CD4-positive, CD25-positive, alpha-beta regulatory T cell (primary cell): Measurements from ENCODE around the gene SHANK2. TPM values are rescaled to one million over a fixed set of nuclear protein-coding genes. Genes with fewer than 3 reads are reported as not detected.

Experiments used
- ATAC-seq, 2 donors: fragments of 150-1000 bp; cut with Tn5 transposase; one replicate each; pipeline ENCODE4 v1.10.0; 2021; ENCODE audit warnings: low read depth in 2 of 2, moderate number of reproducible peaks in 2 of 2, moderate library complexity in 1 of 2
- DNase-seq, 3 donors: peaks; one replicate each; pipeline versions ENCODE4 v3.0.0 to v3.0.0-alpha.2; 2012 to 2022; ENCODE audit warnings: mixed read lengths in 1 of 3
- H3K27ac ChIP-seq: one replicate; pipeline ENCODE4 v1.7.0; 2013; ENCODE audit warnings: mild to moderate bottlenecking, low read length; ENCODE audit not compliant: insufficient read depth, poor library complexity, severe bottlenecking
- H3K27me3 ChIP-seq: one replicate; pipeline ENCODE4 v1.7.0; 2013; ENCODE audit warnings: low read length; ENCODE audit not compliant: control insufficient read depth, insufficient read depth
- H3K36me3 ChIP-seq: one replicate; pipeline ENCODE4 v1.7.0; 2013; ENCODE audit warnings: mild to moderate bottlenecking, low read length, moderate library complexity; ENCODE audit not compliant: control insufficient read depth, insufficient read depth
- H3K4me1 ChIP-seq: 2 replicates; pipeline ENCODE4 v1.7.0; 2013; ENCODE audit warnings: mild to moderate bottlenecking, low read length; ENCODE audit not compliant: insufficient read depth, control insufficient read depth, poor library complexity, severe bottlenecking
- H3K4me3 ChIP-seq: one replicate; pipeline ENCODE4 v1.7.0; 2013; ENCODE audit warnings: low read depth, mild to moderate bottlenecking, low read length, moderate library complexity
- H3K9me3 ChIP-seq, 2 experiments: 1 replicate in 1 of 2; 2 replicates in 1 of 2; pipeline ENCODE4 v1.7.0; 2013; ENCODE audit warnings: low read length in 2 of 2, mild to moderate bottlenecking in 1 of 2, moderate library complexity in 1 of 2; ENCODE audit not compliant: control insufficient read depth in 2 of 2
- H3K27ac Mint-ChIP-seq, 3 donors: one replicate each; pipeline ENCODE4 v1.8.0; 2020 to 2022; ENCODE audit warnings: mild to moderate bottlenecking in 3 of 3, mixed read lengths in 3 of 3, moderate library complexity in 2 of 3
- H3K27me3 Mint-ChIP-seq: one replicate; pipeline ENCODE4 v1.8.0; 2022; ENCODE audit warnings: mild to moderate bottlenecking, mixed read lengths
- H3K36me3 Mint-ChIP-seq: one replicate; pipeline ENCODE4 v1.8.0; 2020; ENCODE audit warnings: mixed read lengths
- H3K4me1 Mint-ChIP-seq, 4 donors: one replicate each; pipeline ENCODE4 v1.8.0; 2020 to 2022; ENCODE audit warnings: mixed read lengths in 4 of 4, mild to moderate bottlenecking in 1 of 4
- H3K4me3 Mint-ChIP-seq, 4 donors: one replicate each; pipeline ENCODE4 v1.8.0; 2020 to 2022; ENCODE audit warnings: mild to moderate bottlenecking in 4 of 4, mixed read lengths in 4 of 4, moderate library complexity in 3 of 4
- H3K9me3 Mint-ChIP-seq, 7 donors: one replicate each; pipeline ENCODE4 v1.8.0; 2020 to 2022; ENCODE audit warnings: mixed read lengths in 7 of 7, mild to moderate bottlenecking in 3 of 7, moderate library complexity in 2 of 7
- polyA plus RNA-seq, 4 donors: library from polyadenylated mRNA; unstranded; fragments of 300-500 nt; fragmentation: Illumina TruSeq; gene quantifications; one replicate each; pipeline ENCODE4 v1.2.3, GENCODE V29; 2021
- total RNA-seq: library from RNA; stranded (reverse); gene quantifications from one replicate; pipeline ENCODE4 v1.2.3, GENCODE V29; 2022

Gene SHANK2
- total and polyA plus RNA-seq, 5 donors from 2014 or later = not detected

- no peak overlapping the region for H3K27ac Mint-ChIP-seq
- no peaks in the 10 kb centered on the region for H3K4me1 Mint-ChIP-seq
- no peak for ATAC-seq
Measured at GRCh38 chr11:71265559-71266092, 13.2 kb upstream of the SHANK2 start.

DNA sequence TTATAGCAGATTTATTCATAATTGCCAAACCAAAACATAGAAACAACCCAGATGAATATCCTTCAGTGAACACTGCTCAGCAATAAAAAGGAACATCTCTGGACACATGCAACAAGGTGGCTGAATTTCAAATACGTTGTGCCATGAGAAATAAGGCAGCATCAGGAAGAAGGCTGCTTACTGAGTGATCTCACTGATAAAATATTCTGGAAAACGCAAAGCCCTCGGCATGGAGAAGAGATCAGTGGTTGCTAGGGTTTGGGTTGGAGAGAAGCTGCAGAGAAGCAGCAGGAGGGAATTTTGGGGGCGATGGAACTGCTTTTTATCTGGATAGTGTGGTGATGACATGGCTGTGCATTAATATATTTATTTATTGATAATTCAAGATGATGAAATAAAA is 11.0 kb upstream of the SHANK2 start:
- Histone ChIP-seq H3K9me3 (no peaks in the 10 kb centered on the region), H3K4me1 (no peaks in the 10 kb centered on the region), H3K27me3 (no peaks in the 10 kb centered on the region), H3K36me3 (no peaks in the 10 kb centered on the region), H3K27ac (no peak overlapping the region), H3K4me3 (no peak overlapping the region)
- Mint-ChIP-seq H3K27ac (no peak overlapping the region), H3K36me3 (no peaks in the 10 kb centered on the region), H3K4me1 (peaks cover 0 to 2% (median 0%) of the 10 kb centered on the region in 4 donors), H3K9me3 (peaks cover 0 to 3% (median 2%) of the 10 kb centered on the region in 7 donors), H3K4me3 (no peak overlapping the region), H3K27me3 (peaks cover 5% of the 10 kb centered on the region)
- DNase-seq (no peak), ATAC-seq (no peak)

More at GRCh38 chr11:71265559-71266092, 13.2 kb upstream of the SHANK2 start:
- no peak for DNase-seq
- Mint-ChIP-seq H3K36me3 (no peaks in the 10 kb centered on the region), H3K27me3 (peaks cover 5% of the 10 kb centered on the region), H3K4me3 (no peak overlapping the region), H3K9me3 (peaks cover 0 to 5% (median 0%) of the 10 kb centered on the region in 7 donors)
- H3K4me1 ChIP-seq = no peaks in the 10 kb centered on the region
- H3K36me3 ChIP-seq = no peaks in the 10 kb centered on the region
- H3K27ac ChIP-seq = no peak overlapping the region
- no peaks in the 10 kb centered on the region for H3K27me3 ChIP-seq
- H3K4me3 ChIP-seq = no peak overlapping the region
- H3K9me3 ChIP-seq = no peaks in the 10 kb centered on the region

DNA sequence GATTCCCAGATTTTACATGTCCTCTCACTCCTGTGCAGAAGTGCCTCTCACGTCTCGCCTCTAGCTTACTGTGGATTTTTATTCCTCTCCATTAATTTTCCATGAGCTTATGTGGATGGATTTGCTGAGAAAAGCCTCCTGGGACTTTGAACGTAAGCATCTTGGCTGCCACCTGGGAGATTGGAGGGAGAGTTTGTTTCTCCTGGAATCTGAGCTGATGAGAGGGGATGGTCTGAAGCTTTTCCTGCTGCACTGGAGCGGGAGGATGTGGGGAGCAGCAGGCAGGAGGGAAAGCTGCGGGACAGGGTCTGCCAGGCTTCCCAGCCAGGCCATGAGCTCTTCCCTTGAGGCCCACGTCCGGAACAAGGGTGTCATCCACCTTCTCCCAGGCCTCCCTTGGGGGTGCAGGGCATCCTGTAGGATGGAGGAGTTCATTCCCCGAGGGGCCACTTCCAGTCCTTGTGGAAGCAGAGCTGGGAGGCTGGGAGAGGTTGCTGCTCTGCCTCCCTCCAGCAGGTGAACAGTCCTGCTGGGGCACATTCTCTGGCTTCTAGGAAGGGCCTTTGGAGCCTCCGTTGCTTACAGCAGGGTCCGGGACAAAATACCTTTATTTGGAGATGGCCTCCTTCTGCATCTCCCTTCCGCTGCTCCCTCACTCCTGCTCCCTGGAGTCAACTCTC is 3.6 kb upstream of the SHANK2 start:
- H3K27ac Mint-ChIP-seq = no peak overlapping the region
- H3K27me3 ChIP-seq = no peaks in the 10 kb centered on the region
- H3K9me3 ChIP-seq = no peaks in the 10 kb centered on the region
- H3K36me3 Mint-ChIP-seq = no peaks in the 10 kb centered on the region
- H3K4me1 ChIP-seq = peaks cover 7% of the 10 kb centered on the region
- H3K36me3 ChIP-seq = no peaks in the 10 kb centered on the region
- DNase-seq (no peak), ATAC-seq (no peak)
- H3K9me3 Mint-ChIP-seq = peaks cover 0 to 5% (median 0%) of the 10 kb centered on the region in 7 donors
- H3K27ac ChIP-seq = no peak overlapping the region
- H3K4me1 Mint-ChIP-seq = peaks cover 0 to 6% (median 2%) of the 10 kb centered on the region in 4 donors
- H3K27me3 Mint-ChIP-seq = peaks cover 26% of the 10 kb centered on the region
- H3K4me3 Mint-ChIP-seq = no peak overlapping the region
- no peak overlapping the region for H3K4me3 ChIP-seq

DNA sequence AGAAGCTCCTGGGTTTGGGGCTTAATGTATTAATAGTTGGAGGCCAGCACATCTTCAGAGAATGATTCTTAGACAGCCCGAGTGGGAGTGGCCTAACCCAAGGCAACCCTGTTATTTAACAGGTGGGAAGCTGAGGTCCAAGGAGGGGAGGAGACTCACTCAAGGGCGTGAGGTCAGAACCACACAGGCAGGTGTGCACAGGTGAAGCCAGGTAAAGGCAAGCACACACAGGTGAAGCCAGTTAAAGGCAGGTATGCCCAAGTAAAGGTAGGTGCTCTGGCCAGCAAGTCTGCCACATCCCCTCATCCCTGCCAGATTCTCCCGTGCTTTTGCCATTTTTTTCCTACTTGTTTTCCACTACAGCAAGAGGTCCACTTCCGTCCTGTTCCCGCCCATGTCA is 2.9 kb upstream of the SHANK2 start:
- peaks cover 7% of the 10 kb centered on the region for H3K4me1 ChIP-seq
- H3K4me3 Mint-ChIP-seq = no peak overlapping the region
- H3K27ac ChIP-seq = no peak overlapping the region
- peaks cover 32% of the 10 kb centered on the region for H3K27me3 Mint-ChIP-seq
- no peaks in the 10 kb centered on the region for H3K36me3 ChIP-seq
- no peak overlapping the region for H3K4me3 ChIP-seq
- H3K4me1 Mint-ChIP-seq = peaks cover 0 to 8% (median 3%) of the 10 kb centered on the region in 4 donors
- DNase-seq (no peak), ATAC-seq (no peak)
- H3K9me3 Mint-ChIP-seq = peaks cover 0 to 5% (median 0%) of the 10 kb centered on the region in 7 donors
- H3K27ac Mint-ChIP-seq = no peak overlapping the region
- H3K27me3 ChIP-seq = no peaks in the 10 kb centered on the region
- H3K9me3 ChIP-seq = no peaks in the 10 kb centered on the region
- no peaks in the 10 kb centered on the region for H3K36me3 Mint-ChIP-seq

- H3K9me3 Mint-ChIP-seq = peaks cover 0 to 5% (median 0%) of the 10 kb centered on the region in 7 donors
- H3K4me1 Mint-ChIP-seq = peaks cover 0 to 10% (median 5%) of the 10 kb centered on the region in 4 donors
- no peaks in the 10 kb centered on the region for H3K9me3 ChIP-seq
- H3K27me3 Mint-ChIP-seq = peaks cover 45% of the 10 kb centered on the region
- no peak overlapping the region for H3K4me3 ChIP-seq
- H3K4me1 ChIP-seq = peaks cover 7% of the 10 kb centered on the region
- H3K36me3 Mint-ChIP-seq = no peaks in the 10 kb centered on the region
- H3K27me3 ChIP-seq = no peaks in the 10 kb centered on the region
- no peak for ATAC-seq
- no peaks in the 10 kb centered on the region for H3K36me3 ChIP-seq
- H3K4me3 Mint-ChIP-seq = no peak overlapping the region
- DNase-seq = no peak
- no peak overlapping the region for H3K27ac ChIP-seq
- no peak overlapping the region for H3K27ac Mint-ChIP-seq
Measured at GRCh38 chr11:71253794-71254193, 1.4 kb upstream of the SHANK2 start.

- H3K27me3 ChIP-seq = no peaks in the 10 kb centered on the region
- no peak overlapping the region for H3K4me3 ChIP-seq
- Mint-ChIP-seq H3K36me3 (no peaks in the 10 kb centered on the region), H3K4me3 (no peak overlapping the region), H3K27me3 (peaks cover 50% of the 10 kb centered on the region), H3K27ac (no peak overlapping the region), H3K9me3 (peaks cover 0 to 2% (median 0%) of the 10 kb centered on the region in 7 donors), H3K4me1 (peaks cover 0 to 10% (median 4%) of the 10 kb centered on the region in 4 donors)
- DNase-seq (no peak), ATAC-seq (no peak)
- no peak overlapping the region for H3K27ac ChIP-seq
- H3K9me3 ChIP-seq = no peaks in the 10 kb centered on the region
- H3K36me3 ChIP-seq = no peaks in the 10 kb centered on the region
- peaks cover 7% of the 10 kb centered on the region for H3K4me1 ChIP-seq
Measured at GRCh38 chr11:71252770-71253730, 673 bp upstream of the SHANK2 start.

DNA sequence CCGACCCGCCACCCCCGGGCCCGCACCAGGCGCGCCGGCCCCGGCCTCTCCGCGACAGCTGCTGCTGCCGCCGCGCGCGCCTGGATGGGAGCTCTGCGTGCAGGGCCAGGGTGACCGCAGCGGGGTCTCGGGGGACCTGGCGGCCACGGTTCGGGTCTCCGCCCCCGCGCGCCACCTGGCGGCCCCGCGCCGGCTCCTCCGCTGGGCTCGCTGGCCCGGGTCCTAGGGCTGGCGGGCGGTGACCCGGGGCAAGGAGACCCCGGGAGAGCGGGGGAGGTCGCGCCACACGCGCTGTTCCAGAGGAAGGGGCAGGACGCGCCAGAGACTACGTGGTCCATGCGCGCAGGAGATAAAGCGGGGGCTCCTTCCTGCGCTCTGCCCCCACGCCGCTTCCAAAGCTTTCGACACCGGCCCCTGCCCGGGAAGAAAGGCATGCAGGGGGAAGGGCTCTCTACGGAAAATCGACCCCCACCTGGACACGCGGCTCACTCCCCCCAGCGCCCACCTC is 562 bp downstream of the SHANK2 start:
- peaks cover 50% of the 10 kb centered on the region for H3K27me3 Mint-ChIP-seq
- H3K9me3 Mint-ChIP-seq = peaks cover 0 to 2% (median 0%) of the 10 kb centered on the region in 7 donors

More for the DNA sequence above, 562 bp downstream of the SHANK2 start:
- Mint-ChIP-seq H3K27ac (no peak overlapping the region), H3K4me1 (peaks cover 0 to 10% (median 4%) of the 10 kb centered on the region in 4 donors), H3K36me3 (no peaks in the 10 kb centered on the region), H3K4me3 (no peak overlapping the region)
- H3K4me3 ChIP-seq = no peak overlapping the region
- ATAC-seq (no peak), DNase-seq (no peak)
- no peaks in the 10 kb centered on the region for H3K36me3 ChIP-seq
- no peaks in the 10 kb centered on the region for H3K27me3 ChIP-seq
- H3K27ac ChIP-seq = no peak overlapping the region
- no peaks in the 10 kb centered on the region for H3K9me3 ChIP-seq
- peaks cover 7% of the 10 kb centered on the region for H3K4me1 ChIP-seq
